HS-5 (cell line): ENCODE results near the gene ZSWIM4.
"Not testable (repeated sequence)": the region's sequence is repeated elsewhere in the genome, so short reads cannot be mapped to it uniquely, and the experiment has no call there.

ENCODE experiments used
- DNase-seq: peaks from one replicate; pipeline ENCODE4 v3.0.0-alpha.2; 2012; ENCODE audit warnings: low read depth

Gene ZSWIM4

GRCh38 chr19:13850910-13851733, 55.9 kb downstream of the ZSWIM4 start:
- peak; percentile 88 for DNase-seq

DNA sequence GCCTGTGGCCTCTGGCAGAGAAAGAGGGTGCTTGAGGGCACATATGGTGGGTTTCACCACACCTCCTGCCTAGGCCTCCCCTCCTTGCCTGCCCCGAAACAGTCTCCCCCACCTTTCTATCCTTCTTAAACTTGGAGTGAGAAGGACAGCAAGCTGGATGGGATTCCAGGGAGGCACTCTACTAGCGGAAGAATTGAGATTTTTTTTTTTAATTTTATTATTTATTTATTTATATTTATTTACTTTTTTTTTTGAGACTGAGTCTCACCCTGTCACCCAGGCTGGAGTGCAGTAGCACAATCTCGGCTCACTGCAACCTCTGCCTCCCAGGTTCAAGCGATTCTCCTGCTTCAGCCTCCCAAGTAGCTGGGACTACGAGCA, 56.5 kb downstream of the ZSWIM4 start:
- DNase-seq = not testable (repeated sequence)

GRCh38 chr19:13852171-13852707, 57.0 kb downstream of the ZSWIM4 start:
- not testable (repeated sequence) for DNase-seq

DNA sequence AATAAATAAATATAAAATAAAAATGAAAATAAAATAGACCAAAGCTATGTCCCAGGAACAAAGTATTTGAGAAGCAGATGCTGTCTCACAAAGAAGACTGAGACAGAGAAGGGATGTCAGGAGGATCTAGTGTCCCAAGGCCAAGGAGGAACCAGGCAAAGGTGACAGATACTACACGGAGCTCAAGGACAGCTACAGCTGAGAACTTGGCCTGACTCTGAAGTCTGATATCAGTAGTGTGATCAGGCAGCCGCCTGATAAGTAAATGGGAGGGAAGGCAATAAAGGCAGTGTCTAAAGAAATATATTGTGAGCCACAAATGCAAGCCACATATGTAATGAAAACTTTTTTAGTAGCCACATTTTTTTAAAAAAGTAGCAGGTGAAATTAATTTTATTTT, 61.3 kb downstream of the ZSWIM4 start:
- no peak for DNase-seq

DNA sequence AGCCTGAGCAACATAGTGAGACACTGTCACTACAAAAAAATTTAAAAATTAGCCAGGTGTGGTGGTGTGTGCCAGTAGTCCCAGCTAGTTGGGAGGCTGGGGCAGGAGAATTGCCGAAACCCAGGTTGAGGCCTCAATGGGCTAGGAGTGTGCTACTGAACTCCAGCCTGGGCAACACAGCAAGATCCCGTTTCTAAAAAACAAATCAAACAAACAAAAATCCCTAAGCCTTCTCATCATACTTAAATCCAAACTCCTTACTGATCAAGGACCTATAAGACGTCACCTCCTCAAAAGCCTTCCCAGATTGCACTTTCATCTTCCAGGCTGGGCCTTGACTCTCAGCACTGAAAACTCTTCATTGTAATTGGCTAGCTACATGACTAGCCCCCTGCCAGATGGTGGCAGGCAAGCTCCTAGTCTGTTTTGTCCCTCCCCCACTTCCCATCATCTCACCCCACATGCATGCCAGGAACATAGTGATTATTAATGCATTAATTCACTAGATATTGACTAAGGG, 64.2 kb downstream of the ZSWIM4 start:
- no peak for DNase-seq

GRCh38 chr19:13860679-13861391, 65.6 kb downstream of the ZSWIM4 start:
- no peak for DNase-seq

- no peak for DNase-seq
These were observed 66.1 kb downstream of the ZSWIM4 start for GRCh38 chr19:13861392-13861713.

- DNase-seq = peak; percentile 82
These were observed 66.7 kb downstream of the ZSWIM4 start for GRCh38 chr19:13861714-13862531.

GRCh38 chr19:13864046-13864666, 68.9 kb downstream of the ZSWIM4 start:
- no peak for DNase-seq

GRCh38 chr19:13864667-13865570, 69.7 kb downstream of the ZSWIM4 start:
- DNase-seq = no peak

DNA sequence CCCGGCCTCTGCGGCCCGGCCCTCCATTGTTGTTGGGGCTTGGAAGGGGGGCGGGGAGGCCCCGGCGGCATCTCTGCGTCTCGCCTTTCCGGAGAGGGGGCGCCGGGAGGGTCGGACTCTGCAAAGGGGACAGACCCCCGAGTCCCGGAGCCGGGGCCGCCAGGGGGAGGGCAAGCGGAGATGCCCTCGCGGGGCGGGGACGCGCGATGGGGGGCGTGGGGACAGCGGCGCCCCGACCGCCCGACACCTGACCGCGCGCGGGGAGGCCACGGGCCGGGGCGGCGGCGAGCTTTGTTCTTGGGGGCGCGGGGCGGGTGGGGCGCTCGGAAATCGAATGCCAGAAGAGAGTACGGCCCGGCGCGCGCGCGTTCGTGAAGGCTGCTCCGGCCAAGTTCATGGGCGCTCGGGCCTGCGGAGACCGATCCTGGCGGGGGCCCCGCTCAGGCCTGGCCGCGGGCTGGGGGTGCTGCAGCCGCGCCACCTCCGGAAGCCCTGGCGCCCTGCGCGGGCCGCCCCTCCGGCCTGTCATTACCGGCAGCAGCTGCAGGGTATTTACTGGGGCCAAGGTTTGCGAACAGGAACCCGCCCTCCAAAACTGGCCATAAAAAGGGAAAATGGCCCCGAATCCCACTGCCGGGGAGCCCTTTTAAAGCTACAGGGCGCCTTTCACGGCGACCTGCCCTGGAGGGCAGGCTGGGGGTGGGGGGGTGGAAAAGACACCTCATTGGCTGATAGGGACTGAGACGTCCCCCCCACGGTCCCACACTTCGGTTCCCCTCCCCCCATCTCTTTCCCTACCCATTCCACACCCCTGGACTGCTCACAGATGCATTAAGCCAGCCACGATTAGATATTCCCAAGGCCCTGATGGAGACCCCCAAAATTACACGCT, 70.6 kb downstream of the ZSWIM4 start:
- DNase-seq = no peak

- DNase-seq = no peak
These were observed 71.3 kb downstream of the ZSWIM4 start for GRCh38 chr19:13866463-13867046.

DNA sequence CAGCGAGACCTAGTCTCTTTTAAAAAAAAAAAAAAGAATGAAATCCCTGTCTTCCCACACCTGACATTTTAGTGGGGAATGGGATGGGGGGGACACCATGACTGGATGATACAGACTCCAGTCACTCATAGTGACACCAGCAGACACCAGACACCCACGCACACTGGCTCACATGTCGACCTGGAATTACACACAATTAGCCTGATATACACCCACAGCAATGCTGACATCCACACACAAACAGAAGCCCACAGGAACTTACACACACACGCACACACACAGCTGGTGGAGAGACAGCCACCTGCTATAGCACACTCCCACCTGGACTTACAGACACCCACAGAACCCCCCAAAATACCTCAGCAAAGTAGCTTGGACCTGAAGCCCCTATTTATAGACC, 73.4 kb downstream of the ZSWIM4 start:
- no peak for DNase-seq

DNA sequence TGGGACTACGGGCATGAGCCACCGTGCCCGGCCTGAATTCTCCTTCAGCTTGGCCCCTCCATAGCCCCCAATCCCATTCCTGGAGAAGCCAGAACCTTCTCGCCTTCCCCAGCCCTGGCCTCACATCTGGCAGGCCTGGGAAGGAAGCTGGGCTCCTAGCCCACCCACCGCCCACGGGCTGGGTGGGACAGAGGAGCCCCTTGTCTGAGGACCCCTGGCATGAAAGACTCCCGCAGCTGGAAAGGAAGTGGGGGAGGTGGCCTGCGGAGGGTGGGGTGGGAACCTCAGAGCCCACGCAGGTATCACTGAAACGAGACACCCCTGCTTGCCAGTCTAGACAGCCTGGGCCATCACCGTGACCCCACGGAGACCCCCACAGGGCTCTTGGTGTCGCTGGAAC, 74.0 kb downstream of the ZSWIM4 start:
- no peak for DNase-seq

- no peak for DNase-seq
These were observed 75.6 kb downstream of the ZSWIM4 start for GRCh38 chr19:13870873-13871272.

GRCh38 chr19:13872339-13872694, 77.1 kb downstream of the ZSWIM4 start:
- DNase-seq = no peak

GRCh38 chr19:13872695-13873389, 77.6 kb downstream of the ZSWIM4 start:
- DNase-seq = no peak

DNA sequence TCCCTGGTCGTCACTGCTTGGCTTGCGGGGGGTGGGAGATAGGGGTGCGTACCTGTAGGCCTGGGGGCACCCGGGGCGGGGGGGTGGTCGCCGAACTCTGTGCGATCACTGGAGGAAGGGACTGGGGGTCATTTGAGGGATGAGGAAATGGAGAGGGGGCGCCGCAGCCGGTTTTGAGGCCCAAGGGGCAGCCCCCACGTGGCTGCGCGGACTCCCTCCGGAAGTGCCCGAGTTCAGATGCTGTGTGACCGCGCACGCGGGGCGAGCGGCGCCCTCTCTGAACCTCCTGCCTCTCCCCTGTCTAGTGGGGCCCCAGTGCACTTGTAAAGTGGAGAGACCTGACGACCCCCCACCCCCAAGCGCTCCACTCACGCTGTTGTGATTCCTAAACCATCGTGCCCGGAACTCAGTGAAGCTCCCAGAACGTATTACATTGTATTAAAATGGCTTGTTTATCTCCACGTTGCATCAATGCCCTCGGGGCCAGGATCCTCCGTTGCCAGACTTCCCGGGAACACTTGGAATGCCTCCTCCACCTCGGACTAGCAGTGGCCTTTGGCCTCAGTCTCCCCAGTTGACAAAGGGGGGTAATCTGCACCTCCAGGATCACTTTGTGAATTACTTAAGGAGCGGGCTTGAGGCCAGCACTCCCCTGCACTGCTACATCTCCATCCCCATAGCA, 78.7 kb downstream of the ZSWIM4 start:
- DNase-seq = no peak
